GM21717 (cell line): ENCODE measurements around the gene NRXN3.

ENCODE experiments used
- ATAC-seq: cut with Tn5 transposase; IDR thresholded peaks from one replicate; pipeline ENCODE4 v1.9.1; 2021; ENCODE audit warnings: mild to moderate bottlenecking, moderate library complexity; ENCODE audit not compliant: unreplicated experiment

The NRXN3 gene

DNA sequence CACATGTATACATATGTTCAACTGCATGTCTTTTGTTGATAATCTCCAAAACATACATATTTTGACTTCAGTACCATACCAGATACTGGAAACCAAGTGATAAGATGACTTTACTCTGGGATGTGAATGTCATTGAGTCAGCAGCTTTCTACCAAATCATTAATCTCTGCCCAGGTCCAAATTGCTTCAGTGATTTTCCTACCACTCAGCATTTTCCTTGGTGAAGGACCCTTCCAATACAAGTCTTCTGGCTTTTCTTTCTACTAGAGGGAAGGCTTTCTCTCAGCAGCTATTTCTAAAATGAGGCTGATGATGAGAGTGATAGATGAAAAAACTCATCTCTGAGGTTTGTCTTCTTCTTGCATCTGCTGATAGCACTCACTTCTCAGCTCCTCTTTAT, 1008.5 kb downstream of the NRXN3 start:
- no peak for ATAC-seq

DNA sequence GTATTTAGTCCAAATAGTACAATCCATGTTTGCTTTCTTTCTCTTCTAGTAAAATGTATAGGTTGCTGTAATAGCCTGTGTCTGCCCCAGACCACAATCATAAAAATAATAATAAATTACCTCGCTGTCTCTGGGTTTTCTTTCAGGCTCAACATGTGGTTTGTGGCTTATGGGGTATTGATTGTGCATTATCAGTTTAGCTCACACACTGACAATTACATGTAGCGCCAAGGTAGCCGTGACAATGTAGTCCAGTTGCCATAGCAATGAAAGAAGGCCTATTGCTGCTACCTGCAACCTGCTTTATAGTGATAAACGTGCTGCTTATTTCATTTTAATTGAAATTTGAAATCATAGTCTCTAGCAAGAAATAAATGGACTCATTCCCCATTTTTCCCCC, 1009.8 kb downstream of the NRXN3 start:
- ATAC-seq, result no peak

DNA sequence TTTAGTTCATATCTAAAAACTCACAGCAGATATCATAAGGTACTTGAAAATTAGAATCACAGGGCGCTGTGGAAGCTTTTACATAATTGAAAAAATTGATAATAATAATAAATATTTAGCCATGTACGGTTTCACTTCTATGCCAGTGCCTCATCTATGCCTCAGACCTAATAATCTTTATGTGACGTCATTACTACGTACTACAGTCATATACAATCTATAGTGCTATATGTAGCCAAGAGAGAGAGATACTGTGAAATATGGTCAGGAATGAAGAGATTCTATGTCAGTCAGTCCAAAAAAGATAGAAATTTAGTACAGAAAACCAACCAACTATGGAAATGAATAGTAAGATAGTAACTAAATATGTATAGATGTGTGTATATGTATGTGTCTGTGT, 1010.5 kb downstream of the NRXN3 start:
- no peak for ATAC-seq

DNA sequence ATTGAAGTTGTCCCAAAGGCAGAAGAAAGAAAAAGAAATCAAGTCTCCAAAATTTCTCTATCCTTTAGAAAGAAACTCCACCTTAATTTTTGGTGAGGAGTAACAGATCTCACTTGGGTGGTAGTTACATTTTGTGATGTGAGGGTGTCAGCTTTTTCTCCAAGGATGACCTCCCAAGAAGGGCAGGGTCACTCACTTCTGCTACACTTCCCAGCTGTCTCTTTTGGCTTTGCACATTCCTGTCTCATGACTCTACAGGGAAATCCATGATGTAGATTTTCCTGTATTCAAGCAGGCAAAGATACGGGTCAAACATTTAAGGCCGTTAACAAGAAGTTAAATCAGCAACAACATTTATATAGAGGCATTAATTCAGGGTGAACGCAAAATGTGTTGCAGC, 1016.4 kb downstream of the NRXN3 start:
- ATAC-seq, result no peak

DNA sequence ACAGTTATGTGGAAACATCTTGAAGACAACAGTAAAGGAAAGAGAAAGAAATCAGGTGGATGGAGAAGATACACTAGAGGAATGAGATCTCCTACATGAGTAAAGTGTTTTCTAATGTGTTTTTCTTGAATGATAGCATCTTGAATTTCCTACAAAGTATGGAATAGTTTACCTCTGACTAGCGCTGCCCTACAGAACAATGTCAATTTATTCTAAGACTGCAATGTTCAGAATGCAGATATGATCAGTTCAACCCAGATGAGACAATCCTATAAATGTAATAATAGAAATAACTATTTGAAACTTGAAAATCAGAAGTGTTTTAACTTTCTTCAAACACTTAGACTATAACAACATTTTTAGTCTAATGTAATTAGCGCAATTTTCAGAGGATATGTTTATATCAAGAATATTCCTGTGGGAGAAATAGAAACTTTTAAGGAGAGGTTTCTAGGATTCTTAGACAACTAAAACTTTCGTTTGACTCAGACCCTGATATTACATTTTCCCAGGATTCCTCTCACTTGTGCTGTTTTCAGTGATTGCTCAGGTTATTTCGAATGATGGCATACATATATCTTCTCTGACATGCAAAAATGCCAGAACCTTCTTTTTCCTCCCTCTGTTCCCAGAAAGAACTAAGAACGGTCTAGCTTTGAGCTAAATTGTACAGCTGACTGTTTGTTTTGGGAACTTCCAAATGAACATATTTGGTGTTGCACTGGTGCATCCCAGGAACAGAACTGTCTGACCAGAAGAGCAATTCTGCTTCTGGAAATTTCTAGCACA, 1023.7 kb downstream of the NRXN3 start:
- ATAC-seq, result no peak

DNA sequence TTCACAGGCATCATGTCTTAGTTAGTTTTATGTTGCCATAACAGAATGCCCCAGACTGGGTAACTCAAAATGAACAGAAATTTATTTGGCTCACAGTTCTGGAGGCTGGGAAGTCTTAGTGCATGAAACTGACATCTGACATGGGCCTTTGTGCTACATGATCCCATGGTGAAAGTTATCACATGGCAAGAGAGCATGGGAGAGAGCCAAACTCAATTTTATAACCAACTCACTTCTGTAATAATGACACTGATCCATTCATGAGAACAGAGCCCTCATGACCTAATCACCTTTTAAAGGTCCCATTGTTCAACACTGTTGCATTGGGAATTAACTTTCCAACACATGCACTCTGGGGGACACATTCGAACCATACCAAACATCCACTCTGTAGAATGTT, 1026.0 kb downstream of the NRXN3 start:
- ATAC-seq, result no peak

DNA sequence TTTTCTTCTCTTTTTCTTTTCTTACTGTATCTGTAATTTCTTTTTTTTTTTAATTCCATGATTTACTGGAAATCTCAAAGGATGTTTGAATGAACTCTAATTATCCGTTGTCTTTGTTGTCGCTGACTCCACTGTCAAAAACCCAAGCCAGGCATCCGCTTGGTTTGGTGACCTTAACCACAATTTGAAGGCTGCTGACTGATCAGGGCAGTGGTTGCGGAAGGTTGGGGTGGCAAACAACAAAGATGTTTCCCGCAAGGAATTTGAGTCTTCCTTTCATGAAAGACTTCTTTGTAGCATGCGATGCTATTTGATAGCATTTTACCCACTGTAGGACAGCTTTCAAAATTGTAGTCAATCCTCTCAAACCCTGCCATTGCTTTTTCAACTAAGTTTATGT, 1027.3 kb downstream of the NRXN3 start:
- ATAC-seq, result no peak

DNA sequence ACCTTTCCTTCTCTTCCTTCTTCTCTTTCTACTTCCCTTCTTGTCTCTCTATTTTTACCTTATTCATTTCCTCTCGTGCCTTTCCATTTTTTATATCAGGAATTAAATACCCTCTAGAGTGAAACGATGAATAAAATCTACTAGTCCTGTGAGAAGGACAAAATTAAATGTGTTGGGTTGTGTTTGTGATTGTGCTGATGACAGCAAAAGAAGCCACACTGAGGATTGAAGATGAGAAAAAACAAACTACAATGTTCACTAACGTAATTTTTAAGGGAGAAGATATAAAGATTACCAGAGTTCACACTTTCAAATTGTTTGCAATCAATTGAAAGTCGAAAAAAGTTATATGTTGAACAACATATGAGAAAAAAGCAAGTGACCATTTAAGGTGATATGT, 1029.0 kb downstream of the NRXN3 start:
- no peak for ATAC-seq

DNA sequence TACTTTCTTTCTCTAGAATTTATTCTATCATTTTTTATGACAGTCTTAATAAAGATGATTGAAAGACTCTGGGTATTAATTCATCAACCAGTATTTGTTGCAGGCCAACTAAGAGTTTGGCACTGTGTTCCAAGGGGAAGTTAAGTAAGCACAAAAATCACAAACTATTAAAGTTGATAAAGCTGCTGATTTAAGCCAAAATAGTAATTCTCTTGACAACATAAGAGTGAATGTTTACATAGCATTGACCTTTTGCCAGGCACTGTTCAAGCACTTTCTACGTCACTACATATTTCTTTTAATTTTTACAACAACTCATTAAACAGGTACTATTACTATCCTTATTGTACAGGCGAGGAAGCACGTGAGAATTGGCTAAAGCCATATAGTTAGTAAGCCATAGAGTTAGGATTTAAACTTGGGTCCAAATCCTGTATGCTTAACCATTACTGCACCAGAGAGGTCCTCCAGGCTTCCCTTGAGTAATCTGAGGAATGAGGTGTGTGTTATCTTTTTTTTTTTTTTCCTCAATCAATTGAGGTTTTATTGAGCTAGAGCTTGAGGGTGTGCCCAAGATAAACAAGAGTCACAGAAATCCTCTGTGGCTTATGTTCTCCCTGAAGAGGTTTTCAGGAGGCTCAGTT, 1031.5 kb downstream of the NRXN3 start:
- ATAC-seq, result no peak

DNA sequence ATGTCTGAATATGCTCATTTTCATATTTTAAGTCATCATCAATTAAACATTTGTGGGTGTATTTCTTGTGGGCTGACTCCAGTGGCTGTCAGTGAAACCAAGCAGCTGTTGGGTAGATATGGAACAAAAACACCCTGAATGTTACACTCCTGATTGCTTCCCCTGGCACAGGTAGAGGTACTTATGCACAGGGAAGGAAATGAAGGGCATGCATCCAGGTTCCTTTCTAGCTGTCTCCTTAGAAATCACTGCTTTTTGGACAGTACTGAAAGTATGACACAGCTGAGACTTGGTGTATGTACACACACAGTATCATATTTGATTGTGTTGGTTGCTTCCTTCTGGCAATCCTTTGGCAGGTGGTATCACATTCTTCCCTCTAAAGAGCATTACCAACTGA, 1034.4 kb downstream of the NRXN3 start:
- no peak for ATAC-seq

DNA sequence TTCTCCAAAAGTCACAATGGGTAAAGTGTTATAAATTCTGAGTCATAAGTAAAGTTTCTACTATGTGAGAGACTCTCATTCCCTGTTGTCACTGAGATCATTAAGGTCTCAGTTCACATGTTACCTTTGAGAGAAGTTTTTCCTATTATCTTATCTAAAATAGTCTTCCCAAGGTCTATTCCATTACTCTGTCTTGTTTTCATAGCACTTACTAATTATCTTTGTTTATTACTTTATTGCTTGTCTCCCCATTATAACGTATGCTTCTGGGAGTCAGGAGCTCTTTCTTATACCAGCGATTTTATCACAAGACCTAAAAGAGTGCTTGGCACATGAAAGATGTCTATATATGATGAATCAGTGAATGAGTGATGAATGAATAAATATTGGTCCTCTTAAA, 1039.2 kb downstream of the NRXN3 start:
- ATAC-seq, result no peak

DNA sequence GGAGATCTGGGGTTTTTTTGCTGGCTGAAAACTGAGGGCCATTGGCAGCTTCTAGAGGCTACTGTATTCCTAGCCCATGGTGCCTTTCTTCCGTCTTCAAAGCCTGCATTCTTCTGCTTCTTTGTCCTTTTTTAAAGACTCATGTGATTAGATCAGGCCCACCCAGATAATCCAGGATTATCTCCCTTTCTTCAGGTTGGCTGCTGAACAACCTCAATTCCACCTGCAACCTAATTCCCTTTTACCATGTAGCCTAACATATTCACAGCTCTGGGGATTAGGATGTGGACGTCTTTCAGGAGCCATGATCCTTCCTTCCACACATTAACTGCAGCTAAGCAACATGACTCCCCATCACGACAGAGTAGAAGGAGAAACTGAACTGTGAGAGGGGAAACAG, 1055.6 kb downstream of the NRXN3 start:
- no peak for ATAC-seq

DNA sequence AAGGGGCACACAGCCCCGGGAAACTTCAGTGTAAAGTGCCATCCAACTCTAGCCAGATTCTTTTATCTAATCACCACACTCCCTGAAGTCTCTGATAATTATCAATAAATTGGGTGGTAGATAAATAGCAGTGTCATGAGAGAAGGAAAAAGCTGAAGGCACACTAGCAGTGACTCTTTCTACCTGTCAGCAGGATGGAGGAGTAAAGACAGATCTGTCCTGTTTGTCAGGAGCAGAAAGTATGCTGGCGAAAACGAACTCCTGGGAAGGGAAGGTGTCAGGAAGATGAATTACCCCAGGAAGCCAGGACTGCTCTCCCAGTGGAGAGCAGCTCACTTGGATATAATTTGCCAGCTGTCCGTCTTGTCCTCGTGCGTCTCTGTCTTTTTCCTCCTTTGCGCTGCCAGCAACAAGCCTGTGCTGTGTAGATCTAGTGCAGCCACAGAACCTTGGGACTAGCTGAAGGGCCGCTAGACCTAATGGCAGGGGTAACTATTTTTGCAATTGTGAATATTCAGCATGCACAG, 1059.3 kb downstream of the NRXN3 start:
- no peak for ATAC-seq

DNA sequence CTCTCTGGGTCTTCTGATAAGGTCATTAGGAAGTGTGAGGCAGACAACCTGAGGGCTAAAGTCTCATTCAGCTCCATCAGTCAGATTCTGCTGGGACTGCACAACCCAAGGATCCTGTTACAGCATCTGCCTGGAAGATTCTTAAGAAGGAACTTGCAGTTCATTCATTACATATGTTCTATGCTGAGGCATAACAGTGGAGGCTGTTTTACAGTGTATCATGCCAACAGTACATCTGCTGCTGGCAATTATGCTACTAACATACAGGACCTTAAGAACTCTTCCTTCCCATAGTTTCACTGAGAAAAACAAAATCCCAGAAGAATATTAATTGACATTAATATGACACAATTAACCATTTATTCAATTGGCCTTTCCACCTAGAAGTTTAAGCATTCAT, 1072.5 kb downstream of the NRXN3 start:
- ATAC-seq, result no peak

DNA sequence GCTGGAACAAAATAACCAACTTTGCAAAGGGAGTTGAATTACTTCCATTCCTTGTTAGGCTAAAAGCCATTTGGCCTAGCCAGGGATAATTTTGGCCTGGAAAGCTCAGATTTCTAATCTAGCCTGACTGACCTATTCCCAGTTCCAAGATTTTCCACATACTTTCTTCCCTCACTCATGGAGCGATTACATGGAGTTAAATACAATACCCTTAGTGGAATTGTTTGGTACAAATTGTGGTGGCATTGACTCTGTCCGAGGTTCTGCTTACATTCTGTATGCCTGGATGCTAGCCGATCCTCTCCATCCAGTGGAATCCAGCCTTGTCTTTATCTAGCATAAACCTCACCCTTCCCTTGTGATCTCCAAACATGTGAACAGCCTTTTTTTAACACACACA, 1076.0 kb downstream of the NRXN3 start:
- no peak for ATAC-seq

DNA sequence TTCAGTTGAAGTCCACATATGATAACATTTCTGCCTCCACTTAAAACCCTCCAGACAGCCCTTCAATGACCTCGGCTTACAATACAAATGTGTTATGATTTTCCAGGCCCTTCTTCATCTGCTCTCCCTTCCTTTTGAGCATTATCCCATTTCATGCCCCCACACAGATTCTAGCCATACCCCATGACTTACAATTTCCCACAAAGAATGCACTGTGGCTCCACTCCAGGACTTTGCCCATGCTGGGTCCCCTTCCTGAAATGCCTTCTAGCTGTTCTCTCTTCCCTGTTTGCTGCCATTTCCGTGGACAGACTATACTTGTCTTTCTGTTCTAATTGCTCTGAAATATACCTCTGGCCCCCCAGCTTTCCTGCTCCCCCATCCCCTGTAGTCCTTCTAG, 1078.0 kb downstream of the NRXN3 start:
- no peak for ATAC-seq

DNA sequence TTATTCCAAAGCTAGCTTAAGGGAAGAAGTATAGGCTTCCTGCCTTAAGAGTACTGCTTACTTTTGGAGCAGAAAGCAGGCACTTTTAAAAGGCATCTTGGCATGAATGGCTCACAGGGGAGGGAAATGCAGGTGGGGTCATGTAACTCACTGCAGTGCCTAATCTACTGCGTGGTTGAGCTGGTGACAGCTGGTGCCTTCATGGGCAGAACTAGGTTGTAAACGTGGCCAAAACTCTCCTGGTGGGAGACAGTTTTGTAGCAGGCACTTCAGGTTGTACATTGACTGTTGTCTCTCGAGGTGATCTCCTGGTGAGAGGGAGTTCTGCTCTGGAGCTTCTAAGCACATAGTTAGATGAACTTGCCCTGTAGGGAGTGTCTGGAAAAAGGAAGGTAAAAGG, 1078.6 kb downstream of the NRXN3 start:
- no peak for ATAC-seq

DNA sequence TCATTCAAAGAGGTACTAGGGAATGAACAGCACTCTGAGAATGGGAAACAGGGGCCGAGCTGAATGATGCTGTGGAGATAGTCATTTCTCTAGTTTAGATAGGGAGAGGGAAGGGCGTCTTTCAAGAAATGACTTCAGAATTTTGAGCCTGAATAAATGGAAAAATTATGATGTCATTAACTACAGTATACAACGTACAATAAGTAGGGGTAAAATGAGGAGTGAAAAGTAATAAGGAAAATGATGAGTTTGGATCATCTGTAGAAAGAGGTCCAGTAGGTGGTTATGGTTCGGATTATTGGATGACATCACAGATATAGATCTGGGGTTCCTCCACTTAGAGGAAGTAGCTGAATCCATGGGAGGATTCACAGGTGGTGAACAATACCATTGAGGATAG, 1081.1 kb downstream of the NRXN3 start:
- ATAC-seq, result no peak

DNA sequence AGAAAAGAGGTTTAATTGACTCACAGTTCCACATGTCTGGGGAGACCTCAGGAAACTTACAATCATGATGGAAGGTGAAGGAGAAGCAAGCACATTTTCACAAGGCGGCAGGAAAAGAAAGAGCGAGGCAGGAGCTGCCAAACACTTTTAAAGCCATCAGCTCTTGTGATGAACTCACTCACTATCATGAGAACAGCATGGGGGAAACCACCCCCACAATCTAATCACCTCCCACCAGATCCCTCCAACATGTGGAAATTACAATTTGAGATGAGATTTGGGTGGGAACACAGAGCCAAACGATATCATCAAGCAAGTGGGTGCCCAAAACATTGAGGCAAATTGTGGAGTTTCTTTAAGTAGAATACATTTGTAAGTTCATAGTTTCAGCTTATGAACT, 1083.4 kb downstream of the NRXN3 start:
- ATAC-seq, result no peak

DNA sequence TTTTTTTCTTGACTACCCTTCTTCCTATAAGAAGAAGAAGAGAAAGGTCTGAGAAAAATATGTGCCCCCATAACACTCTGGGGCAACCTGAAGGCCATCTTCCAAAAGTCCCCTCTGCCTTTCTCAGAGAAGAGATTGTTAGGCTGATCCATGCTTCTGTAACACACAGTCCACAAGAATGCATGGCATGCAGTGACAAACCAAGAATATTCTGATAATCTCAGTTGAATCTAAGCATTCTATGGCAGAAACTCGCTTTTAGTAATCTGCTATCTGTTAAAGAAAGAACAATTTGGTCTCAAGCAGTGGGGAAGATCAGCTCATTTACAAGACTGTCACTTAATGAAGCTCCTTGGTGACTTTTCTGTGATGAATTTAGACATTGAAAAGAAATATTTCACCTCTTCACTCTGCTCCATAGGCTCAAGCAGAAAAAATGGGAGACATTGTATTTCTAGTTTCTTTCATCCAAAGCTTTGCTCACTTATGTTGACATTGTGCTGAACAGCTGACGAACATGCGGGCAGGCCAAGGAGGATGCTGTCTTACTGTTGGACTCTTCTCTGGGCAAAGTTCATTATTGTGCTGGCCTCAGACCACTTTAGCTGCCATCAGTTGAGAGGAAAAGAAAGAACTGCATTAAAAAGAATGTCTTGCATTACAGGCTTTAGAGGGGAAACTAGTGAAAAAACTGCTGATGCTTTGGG, 1084.0 kb downstream of the NRXN3 start:
- no peak for ATAC-seq

DNA sequence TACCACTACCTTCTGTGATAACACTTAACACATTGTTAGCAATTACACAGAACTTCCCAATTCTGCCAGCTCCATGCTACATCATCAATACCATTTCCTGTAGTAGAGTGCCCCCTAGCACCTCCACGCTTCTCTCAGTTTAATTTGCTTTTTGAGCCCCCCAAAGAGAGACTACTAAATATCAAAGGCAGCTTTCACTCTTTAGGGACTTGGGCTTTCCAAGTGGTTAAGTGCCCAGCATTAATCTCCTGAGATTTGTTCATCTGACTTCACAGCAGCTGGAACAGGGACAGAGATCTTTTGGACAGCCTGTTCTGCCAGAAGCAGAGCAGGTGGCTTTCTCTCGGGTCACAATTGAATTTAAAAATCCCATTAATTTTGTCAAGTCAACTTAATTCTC, 1086.2 kb downstream of the NRXN3 start:
- ATAC-seq, result no peak

DNA sequence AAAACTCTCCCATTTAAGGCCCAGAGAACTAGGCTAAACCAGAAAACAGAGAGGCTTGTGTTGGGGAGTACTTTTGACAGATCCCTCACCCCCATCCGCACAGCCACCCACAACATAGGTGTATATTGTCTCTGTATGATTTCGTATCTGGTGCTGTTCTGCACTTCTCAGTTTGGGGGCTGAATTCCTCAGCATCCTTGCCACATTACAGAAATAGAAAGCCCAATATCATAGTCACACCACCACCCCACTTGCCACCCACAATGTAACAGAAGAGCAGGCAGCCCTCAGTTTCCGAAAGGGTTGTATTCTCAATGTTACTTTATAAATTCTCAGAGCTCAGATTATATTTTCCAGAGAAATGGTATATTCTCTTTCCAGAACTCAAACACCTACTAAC, 1090.2 kb downstream of the NRXN3 start:
- ATAC-seq, result no peak
